Astrocyte (in vitro differentiated cells and primary cell): Measurements from ENCODE around the gene SYT8.

Experiments
- EZH2 ChIP-seq: IDR thresholded peaks from 2 replicates; pipeline ENCODE4 v1.6.1; 2012; ENCODE audit warnings: mild to moderate bottlenecking, low read length, inconsistent platforms; ENCODE audit not compliant: insufficient read depth
- TF ChIP-seq, protein P1 (sequence below): IDR thresholded peaks from 2 replicates; pipeline ENCODE4 v1.5.1; 2011; ENCODE audit warnings: low read depth, mild to moderate bottlenecking, inconsistent platforms, low read length, moderate library complexity; ENCODE audit not compliant: insufficient read depth

DNA sequence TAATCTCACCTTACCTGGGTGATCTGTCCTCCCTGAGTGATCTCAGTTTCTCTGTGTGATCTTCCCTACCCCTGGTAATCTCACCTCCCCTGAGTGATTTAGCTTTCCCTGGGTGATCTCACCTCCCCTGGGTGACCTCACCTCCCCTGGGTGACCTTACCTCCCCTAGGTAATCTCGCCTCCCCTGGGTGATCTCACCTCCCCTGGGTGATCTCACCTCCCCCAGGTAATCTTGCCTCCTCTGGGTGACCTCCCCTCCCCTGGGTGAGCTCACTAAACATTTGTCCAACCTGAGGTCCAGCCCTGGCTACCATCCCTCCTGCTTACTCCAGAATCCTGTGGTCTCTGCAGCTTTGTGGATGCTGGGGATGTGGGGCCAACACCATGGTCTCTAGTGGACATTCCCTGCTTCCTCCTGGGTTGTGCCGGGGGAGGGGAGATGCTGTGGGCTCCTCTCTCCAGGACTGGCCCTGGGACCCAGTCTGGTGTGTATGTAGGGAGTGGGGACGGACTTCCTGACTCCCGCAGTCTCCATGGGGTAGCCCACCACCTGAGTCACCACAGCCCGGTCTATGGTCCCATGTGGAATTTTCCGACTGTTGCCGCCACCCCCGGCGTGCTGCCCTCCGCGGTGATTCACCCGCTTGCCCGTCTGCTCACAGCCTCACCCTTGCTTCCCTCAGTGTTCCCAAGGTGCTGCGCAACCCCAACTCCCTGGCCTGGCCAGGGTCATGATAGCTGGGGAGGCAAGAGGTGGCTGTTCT is 28.0 kb downstream of the SYT8 start:
- TF ChIP-seq, protein P1, sequence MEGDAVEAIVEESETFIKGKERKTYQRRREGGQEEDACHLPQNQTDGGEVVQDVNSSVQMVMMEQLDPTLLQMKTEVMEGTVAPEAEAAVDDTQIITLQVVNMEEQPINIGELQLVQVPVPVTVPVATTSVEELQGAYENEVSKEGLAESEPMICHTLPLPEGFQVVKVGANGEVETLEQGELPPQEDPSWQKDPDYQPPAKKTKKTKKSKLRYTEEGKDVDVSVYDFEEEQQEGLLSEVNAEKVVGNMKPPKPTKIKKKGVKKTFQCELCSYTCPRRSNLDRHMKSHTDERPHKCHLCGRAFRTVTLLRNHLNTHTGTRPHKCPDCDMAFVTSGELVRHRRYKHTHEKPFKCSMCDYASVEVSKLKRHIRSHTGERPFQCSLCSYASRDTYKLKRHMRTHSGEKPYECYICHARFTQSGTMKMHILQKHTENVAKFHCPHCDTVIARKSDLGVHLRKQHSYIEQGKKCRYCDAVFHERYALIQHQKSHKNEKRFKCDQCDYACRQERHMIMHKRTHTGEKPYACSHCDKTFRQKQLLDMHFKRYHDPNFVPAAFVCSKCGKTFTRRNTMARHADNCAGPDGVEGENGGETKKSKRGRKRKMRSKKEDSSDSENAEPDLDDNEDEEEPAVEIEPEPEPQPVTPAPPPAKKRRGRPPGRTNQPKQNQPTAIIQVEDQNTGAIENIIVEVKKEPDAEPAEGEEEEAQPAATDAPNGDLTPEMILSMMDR: no peak
- no peak for TF ChIP-seq EZH2
